Ishikawa (cell line): ENCODE results near the gene DDAH1.

Experiments
- CEBPB ChIP-seq: IDR thresholded peaks from 2 replicates; pipeline ENCODE4 v1.6.1; 2012
- EGR1 ChIP-seq: IDR thresholded peaks from 2 replicates; pipeline ENCODE4 v1.6.1; 2012
- EP300 ChIP-seq: IDR thresholded peaks from 2 replicates; pipeline ENCODE4 v1.6.1; 2012; ENCODE audit warnings: borderline replicate concordance
- FOXM1 ChIP-seq: IDR thresholded peaks from 2 replicates; pipeline ENCODE4 v1.6.1; 2012; ENCODE audit warnings: low read depth, borderline replicate concordance
- MAX ChIP-seq: IDR thresholded peaks from 2 replicates; pipeline ENCODE4 v1.6.1; 2012
- NFIC ChIP-seq: IDR thresholded peaks from 2 replicates; pipeline ENCODE4 v1.6.1; 2012
- REST ChIP-seq: IDR thresholded peaks from 2 replicates; pipeline ENCODE4 v1.6.1; 2012; ENCODE audit warnings: low read depth, mild to moderate bottlenecking
- TAF1 ChIP-seq: IDR thresholded peaks from 2 replicates; pipeline ENCODE4 v1.6.1; 2012; ENCODE audit warnings: low read depth, mild to moderate bottlenecking
- TEAD4 ChIP-seq: IDR thresholded peaks from 2 replicates; pipeline ENCODE4 v1.6.1; 2012
- USF1 ChIP-seq: IDR thresholded peaks from 2 replicates; pipeline ENCODE4 v1.6.1; 2012
- YY1 ChIP-seq: IDR thresholded peaks from 2 replicates; pipeline ENCODE4 v1.6.1; 2012; ENCODE audit warnings: low read depth
- ZBTB7A ChIP-seq: IDR thresholded peaks from 2 replicates; pipeline ENCODE4 v1.6.1; 2012; ENCODE audit warnings: low read depth

- TF ChIP-seq YY1 (no peak), EP300 (no peak), REST (no peak), USF1 (no peak), MAX (no peak), TEAD4 (no peak), EGR1 (no peak), NFIC (no peak), ZBTB7A (no peak), CEBPB (no peak), FOXM1 (no peak), TAF1 (no peak)
Observed at GRCh38 chr1:85407746-85408377, 57.1 kb downstream of the DDAH1 start.
